HG03521 (cell line): ENCODE data around the gene TREH.

Experiments
- ATAC-seq: cut with Tn5 transposase; IDR thresholded peaks from one replicate; pipeline ENCODE4 v1.9.1; 2021; ENCODE audit warnings: mild to moderate bottlenecking, moderate library complexity; ENCODE audit not compliant: unreplicated experiment

Gene TREH

DNA sequence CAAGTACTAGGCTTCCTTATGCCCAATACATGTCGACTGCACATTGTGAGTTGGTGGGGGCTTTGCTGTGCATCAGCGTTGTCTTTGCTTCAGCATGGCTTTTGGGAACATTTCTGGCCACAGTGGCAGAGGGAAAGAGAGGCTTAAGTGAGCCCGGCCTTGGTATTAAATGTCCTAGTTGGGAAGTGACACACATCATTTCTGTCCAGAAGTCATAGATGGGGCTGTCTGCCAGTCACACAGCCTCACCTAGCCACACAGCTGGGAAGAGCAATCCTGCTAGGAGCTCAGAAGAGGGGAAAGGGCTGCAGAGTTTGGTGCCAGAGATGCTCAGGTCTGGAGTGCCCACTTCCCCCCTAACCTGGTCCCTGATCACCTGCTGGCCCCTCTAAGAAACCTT, 27.6 kb downstream of the TREH start:
- ATAC-seq = no peak

DNA sequence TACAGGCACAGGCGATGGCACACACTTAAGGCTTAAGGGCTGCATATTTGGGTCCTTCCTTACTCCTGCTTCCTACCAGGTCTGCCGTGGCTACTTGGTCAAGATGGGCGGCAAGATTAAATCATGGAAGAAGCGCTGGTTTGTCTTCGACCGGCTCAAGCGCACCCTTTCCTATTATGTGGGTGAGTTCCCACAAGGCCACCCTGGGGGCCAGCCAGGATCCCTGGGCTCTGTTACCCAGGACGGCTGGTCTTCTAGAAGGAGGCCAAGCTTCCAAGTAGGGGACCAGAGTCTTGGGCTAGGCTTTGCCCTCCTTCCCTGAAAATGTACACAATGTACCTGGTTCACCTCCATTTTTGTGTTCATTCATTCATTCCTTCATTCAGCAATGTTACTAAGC, 29.1 kb downstream of the TREH start:
- ATAC-seq = no peak

DNA sequence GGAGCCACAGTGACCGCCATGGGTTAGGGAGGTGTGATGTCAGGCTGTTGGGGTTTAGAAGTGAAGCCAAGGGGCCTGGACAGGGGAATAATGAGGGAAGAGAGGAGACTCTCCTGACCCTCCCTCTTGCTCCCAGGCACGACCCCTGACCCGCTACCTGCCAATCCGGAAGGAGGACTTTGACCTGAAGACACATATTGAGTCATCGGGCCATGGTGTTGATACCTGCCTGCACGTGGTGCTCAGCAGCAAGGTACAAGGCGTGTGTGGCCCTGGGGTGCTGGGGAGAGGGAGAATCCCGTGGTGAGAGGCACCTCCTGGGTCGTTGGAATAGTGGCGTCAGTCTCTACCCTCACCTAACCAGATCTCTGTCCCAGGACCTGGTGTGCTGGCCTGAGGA, 29.5 kb downstream of the TREH start:
- ATAC-seq = no peak

- no peak for ATAC-seq
These were observed 31.2 kb downstream of the TREH start for GRCh38 chr11:118648291-118648690.

- no peak for ATAC-seq
These were observed 33.1 kb downstream of the TREH start for GRCh38 chr11:118646393-118646792.

GRCh38 chr11:118645066-118645715, 34.3 kb downstream of the TREH start:
- no peak for ATAC-seq

GRCh38 chr11:118644496-118644895, 35.0 kb downstream of the TREH start:
- no peak for ATAC-seq

- ATAC-seq = no peak
These were observed 35.5 kb downstream of the TREH start for GRCh38 chr11:118643995-118644345.

DNA sequence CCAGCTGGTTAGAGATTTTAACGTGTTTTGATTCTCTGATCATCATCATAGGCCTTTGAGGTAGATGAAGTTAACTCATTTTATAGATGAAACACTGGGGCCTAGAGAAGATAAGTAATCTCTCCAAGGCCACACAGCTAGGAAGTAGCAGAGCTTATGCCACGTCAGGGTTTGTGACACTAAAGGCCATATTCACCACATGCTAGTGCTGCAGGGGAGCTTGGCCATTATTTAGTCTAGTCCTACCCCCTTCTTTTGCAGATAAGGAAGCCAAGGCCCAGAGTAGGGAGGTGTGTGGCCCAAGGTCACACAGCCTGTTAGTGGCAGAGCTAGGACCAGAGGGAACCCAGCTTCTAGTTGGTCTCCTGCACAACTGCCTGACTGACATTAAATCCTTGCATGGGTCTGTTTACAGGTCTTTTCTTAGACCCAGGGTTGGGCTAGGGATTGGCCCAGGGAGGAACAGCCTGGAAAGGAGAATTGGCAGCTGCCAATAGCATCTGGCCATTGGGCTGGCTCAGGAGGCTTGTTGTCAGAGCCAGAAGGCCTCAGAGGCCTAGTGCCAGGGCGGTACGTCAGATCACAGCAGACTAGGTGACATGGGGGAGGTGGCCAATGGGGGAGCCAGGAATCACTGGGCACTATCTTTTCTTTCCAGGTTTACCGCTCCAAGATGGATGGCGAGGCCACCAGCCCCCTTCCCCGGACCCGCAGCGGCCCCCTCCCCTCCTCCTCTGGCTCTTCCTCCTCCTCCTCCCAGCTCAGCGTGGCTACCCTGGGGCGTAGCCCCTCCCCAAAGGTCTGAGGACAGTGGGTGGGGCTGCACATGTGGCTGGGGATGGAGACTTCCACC, 36.1 kb downstream of the TREH start:
- ATAC-seq = no peak

DNA sequence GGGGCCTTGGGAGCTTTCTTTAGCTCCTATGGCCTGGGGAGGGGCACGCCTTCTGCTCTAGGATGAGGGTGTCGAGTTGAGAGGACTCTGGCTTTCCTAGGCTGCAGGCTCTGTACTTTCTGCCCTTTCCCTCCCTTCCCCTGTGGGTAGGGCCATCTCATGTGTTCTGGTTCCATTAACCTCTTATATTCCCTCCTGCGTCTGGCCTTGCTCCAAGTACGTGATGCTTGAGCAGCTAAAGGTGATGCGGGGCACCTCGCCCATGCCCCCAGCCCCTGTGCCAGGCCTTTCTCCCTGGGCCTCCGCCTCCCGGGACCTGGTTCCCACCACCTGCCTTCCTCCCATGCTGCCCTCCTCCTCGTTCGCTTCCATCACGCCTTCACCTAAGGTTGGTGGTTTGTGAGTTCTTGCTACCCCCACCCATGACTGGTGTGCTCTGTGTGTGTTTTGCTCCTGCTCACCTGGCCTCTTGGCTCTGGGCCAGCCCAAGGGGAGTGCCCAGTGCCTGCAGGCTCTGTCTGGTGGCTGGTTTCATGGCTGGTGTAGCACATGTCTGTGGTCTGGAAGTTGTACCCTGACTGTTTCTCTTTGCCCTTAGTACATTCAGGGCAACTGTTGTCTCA, 37.9 kb downstream of the TREH start:
- no peak for ATAC-seq

- no peak for ATAC-seq
These were observed 38.9 kb downstream of the TREH start for GRCh38 chr11:118640332-118641154.

DNA sequence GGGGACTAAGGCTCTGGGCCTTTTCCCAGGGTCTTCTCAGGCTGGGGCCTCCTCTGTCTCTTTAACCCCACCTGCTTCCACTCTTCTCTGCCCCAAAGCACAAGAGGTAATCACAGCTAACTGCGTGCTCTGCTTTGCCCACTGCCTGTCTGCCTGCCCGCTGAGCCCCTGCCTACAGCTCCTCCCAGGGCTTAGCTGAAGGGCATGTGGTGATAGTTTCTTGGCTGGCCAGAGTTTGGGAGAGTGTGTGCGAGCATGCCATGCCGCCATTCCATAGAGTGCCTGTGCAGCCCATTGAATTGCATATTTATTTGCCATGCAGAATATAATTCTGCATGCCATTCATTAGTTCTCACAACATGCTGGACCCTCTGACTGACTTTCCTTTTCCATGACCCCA, 39.6 kb downstream of the TREH start:
- no peak for ATAC-seq

- no peak for ATAC-seq
These were observed 40.7 kb downstream of the TREH start for GRCh38 chr11:118638726-118639125.

DNA sequence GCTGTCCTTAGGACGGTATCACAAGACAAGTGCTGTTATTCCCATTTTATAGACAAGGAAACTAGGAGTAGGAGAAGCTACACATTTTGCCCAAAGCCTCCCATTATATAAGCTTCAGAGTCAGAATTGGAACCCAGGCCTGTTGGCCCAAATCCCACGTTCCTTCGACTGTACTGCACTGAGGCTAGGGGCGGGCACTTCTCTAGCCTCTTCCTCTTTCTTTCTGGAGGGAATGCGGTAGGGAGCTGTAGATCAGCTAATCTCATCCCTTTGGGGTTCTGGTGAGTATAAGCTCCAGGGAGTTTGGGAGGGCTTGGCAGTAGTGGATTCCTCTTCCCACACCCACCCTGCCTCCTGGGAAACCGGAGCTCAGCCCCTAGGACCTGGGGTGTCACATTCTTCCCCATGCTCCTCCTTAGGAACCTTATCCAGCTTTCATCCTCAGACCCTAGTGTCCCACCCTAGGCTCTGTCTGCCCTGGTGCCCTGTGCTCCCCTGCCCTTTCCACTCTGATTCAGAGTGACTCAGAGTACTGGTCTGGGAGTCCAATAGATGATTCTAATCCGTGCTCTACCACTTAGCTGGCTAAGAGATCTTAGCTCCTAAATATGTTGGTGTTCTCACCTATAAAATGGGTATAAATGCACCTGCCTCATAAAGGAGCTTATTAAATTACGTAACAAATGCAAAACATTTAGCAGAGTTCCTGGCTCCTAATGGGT, 42.7 kb downstream of the TREH start:
- no peak for ATAC-seq

DNA sequence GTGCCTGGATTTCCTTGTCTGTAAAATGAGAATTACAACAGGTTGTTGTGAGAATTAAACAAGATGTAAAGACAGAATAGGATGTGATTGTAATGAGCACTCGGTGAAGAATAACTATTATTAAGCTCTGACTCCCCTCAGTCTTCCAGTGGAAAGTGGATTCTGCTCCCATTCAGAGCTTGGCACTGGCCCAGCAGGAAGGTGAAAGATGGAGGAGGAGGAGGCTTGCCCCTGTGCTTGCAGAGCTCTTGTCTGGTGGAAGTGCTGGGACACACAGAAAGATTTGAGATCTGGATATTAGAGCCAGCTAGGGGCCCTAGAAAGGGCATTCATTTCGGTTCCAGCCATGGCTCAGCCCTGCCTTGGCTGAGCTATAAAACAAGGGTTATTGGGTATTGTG, 43.8 kb downstream of the TREH start:
- no peak for ATAC-seq

DNA sequence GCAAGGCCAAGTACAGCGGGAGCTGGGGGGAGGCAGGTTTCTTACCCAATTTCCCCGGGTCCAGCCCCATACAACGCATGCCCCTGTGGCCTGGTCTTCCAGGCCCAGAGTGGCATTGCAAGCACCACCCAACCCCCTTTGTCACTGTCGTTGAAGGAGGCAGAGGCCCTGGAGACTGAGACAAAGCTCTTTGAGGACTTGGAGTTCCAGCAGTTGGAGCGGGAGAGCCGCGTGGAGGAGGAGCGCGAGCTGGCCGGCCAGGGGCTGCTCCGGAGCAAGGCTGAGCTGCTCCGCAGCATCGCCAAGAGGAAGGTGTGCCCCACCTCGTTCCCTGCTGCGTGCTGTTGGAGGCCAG, 44.2 kb downstream of the TREH start:
- ATAC-seq = no peak

DNA sequence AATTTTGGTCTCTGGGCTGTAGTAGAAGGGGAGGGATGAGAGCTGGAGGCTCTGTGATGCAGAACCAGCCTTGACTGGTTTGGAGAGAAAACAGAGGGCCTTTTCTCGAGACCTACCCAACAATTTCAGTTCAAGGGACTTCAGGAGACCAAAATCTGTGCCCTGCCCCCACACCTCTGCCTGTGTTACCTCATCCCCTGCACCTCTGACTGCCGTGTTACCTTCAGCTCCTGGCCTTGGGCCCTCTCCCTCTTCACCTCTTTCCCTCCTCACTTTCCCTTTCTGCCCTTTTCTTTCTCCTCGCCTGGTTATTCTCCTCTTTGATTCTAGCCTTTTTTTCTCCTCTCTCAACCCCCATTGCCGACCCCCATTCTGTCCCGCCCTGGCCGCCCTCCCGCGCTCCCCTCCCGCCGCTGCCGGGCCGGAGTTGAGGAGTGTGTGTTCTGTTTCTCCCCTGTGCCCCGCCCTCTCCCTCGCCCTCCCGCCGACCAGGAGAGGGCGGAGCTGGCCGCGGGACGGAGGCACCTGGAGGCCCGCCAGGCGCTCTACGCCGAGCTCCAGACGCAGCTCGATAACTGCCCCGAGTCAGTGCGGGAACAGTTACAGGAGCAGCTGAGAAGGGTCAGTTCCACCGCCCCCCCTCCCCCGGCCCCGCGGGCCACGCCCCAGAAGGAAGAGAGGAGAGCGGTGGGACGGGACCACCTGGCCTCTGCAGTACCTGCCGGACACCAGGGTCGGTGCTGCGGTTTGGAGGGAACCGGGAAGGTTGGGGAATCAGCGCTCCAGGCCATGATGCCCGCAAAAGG, 44.8 kb downstream of the TREH start:
- ATAC-seq = no peak

DNA sequence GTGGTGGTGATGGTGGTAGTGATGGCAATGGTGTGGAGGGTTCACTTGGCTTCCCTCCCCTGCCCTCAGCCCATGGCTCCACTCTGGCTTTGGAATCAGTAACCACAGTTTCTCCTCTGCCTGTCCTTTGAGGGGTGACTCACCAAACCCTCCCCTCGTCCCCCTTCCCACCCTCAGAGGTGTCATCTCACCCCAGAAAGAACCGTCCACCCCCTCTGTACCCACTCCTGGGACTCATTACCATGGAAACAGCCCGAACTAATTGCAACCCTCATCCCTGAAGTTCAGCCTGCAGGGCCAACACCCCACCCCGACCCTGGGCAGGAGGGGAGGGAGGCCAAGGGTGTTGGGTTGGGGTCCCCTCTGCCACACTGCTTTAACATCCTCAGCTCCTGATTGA, 45.5 kb downstream of the TREH start:
- no peak for ATAC-seq

GRCh38 chr11:118633319-118633690, 46.1 kb downstream of the TREH start:
- ATAC-seq = no peak
